GM19467 (cell line): ENCODE measurements around the gene ANO6.
"Not testable (repeated sequence)": the region's sequence is repeated elsewhere in the genome, so short reads cannot be mapped to it uniquely, and the experiment has no call there.

Experiments used
- ATAC-seq: cut with Tn5 transposase; IDR thresholded peaks from one replicate; pipeline ENCODE4 v1.9.1; 2021; ENCODE audit warnings: mild to moderate bottlenecking, moderate library complexity; ENCODE audit not compliant: unreplicated experiment

Gene ANO6

GRCh38 chr12:45389426-45389825 is 173.5 kb downstream of the ANO6 start:
- no peak for ATAC-seq

- not testable (repeated sequence) for ATAC-seq
Measured at GRCh38 chr12:45397499-45397898, 181.6 kb downstream of the ANO6 start.

GRCh38 chr12:45398552-45398951 is 182.7 kb downstream of the ANO6 start:
- ATAC-seq: no peak

- ATAC-seq: no peak
Measured at GRCh38 chr12:45400991-45401390, 185.1 kb downstream of the ANO6 start.

GRCh38 chr12:45402288-45402687 is 186.4 kb downstream of the ANO6 start:
- no peak for ATAC-seq

GRCh38 chr12:45406988-45407850 is 191.3 kb downstream of the ANO6 start:
- ATAC-seq: no peak

- no peak for ATAC-seq
Measured at GRCh38 chr12:45407981-45408728, 192.3 kb downstream of the ANO6 start.

- no peak for ATAC-seq
Measured at GRCh38 chr12:45408729-45409114, 192.8 kb downstream of the ANO6 start.

- no peak for ATAC-seq
Measured at GRCh38 chr12:45409966-45410365, 194.1 kb downstream of the ANO6 start.

- no peak for ATAC-seq
Measured at GRCh38 chr12:45411626-45412025, 195.7 kb downstream of the ANO6 start.

- ATAC-seq: peak; percentile 61
Measured at GRCh38 chr12:45415393-45415817, 199.5 kb downstream of the ANO6 start.

GRCh38 chr12:45416126-45416525 is 200.2 kb downstream of the ANO6 start:
- no peak for ATAC-seq

- no peak for ATAC-seq
Measured at GRCh38 chr12:45418520-45418919, 202.6 kb downstream of the ANO6 start.

- ATAC-seq: no peak
Measured at GRCh38 chr12:45419317-45419814, 203.5 kb downstream of the ANO6 start.

GRCh38 chr12:45421736-45422135 is 205.8 kb downstream of the ANO6 start:
- ATAC-seq: no peak

- ATAC-seq: no peak
Measured at GRCh38 chr12:45423931-45424330, 208.0 kb downstream of the ANO6 start.

- no peak for ATAC-seq
Measured at GRCh38 chr12:45425426-45425825, 209.5 kb downstream of the ANO6 start.

- ATAC-seq: no peak
Measured at GRCh38 chr12:45426294-45426693, 210.4 kb downstream of the ANO6 start.

- ATAC-seq: no peak
Measured at GRCh38 chr12:45427042-45427441, 211.1 kb downstream of the ANO6 start.

- ATAC-seq: no peak
Measured at GRCh38 chr12:45429831-45430230, 213.9 kb downstream of the ANO6 start.

GRCh38 chr12:45431126-45431525 is 215.2 kb downstream of the ANO6 start:
- no peak for ATAC-seq

- no peak for ATAC-seq
Measured at GRCh38 chr12:45432710-45433109, 216.8 kb downstream of the ANO6 start.
